Measurements from ENCODE around the gene TMEM59L. TPM values are rescaled to one million over a fixed set of nuclear protein-coding genes. Genes with fewer than 3 reads are reported as not detected.

TMEM59L gene
- total and polyA plus RNA-seq, 10 of the 15 experiments (the other 5 are each of a cell fraction or from before 2014, with no cell fraction given) = 0.06 TPM; not detected in 9

GRCh38 chr19:18568367-18568766, 44.3 kb upstream of the TMEM59L start:
- H2AFZ ChIP-seq (ENCODE audit: control insufficient read depth, low read depth, low read length) = no peak overlapping the region
- no peak overlapping the region for H3K4me2 ChIP-seq (ENCODE audit: control insufficient read depth, insufficient read depth)
- peaks cover 17% of the 10 kb centered on the region for H3K79me2 ChIP-seq (ENCODE audit: control insufficient read depth, insufficient read depth, low read length)
- no peak for FAIRE-seq
- TF ChIP-seq CEBPZ (IDR thresholded peaks at IDR 0.05; ENCODE audit: low read depth, low read length) (no peak), SMARCA5 (IDR thresholded peaks at IDR 0.05) (no peak), ZNF687 (IDR thresholded peaks at IDR 0.05) (no peak), RAD21 (IDR thresholded peaks at IDR 0.05; ENCODE audit: insufficient read depth, low read depth, low read length) (no peak), CHD4 (IDR thresholded peaks at IDR 0.05) (no peak), JUNB (IDR thresholded peaks at IDR 0.05) (no peak)
- 99% methylated on average over 15 of the region's 15 CpGs for WGBS (ENCODE audit: insufficient coverage, insufficient replicate concordance, low lambda C conversion rate, missing lambda C conversion rate)
- peaks cover 7% of the 10 kb centered on the region; the same call in 1 of the 2 replicates for H3K4me1 ChIP-seq (ENCODE audit: control insufficient read depth, insufficient read depth, low read length)
- peaks cover 15 to 19% of the 10 kb centered on the region in 2 experiments for H3K36me3 ChIP-seq (ENCODE audit: control insufficient read depth in 2 of 2, insufficient read depth in 2 of 2, low read length in 1 of 2)
- intact Hi-C loops (cut with micrococcal nuclease; ENCODE audit: unreplicated experiment) (no loop called here), in situ Hi-C loops (cut with MboI) (no loop called here)
- DNase-seq (ENCODE audit: low read depth, low spot score) = no peak
- H3K27me3 ChIP-seq (replicated peaks in 1 of 2; ENCODE audit: control insufficient read depth in 2 of 2, insufficient read depth in 2 of 2, low read length in 1 of 2) = no peaks in the 10 kb centered on the region
- SMC1A ChIA-PET (ENCODE audit: uncharacterized antibody, unreplicated experiment) = interaction anchor here (1.0 kb wide), 1 partner anchor 25 kb away, joined by 3 read pairs; the partner anchor contains the start of gene FKBP8
- POLR2A ChIA-PET = no interaction called here
- no TSS peak for BruUV-seq (replicated peaks)
- H3K4me3 ChIP-seq = no peak overlapping the region
- RAD21 ChIA-PET (ENCODE audit: unreplicated experiment) = no interaction called here
- ATAC-seq = no peak
- H3K9me3 ChIP-seq (replicated peaks; ENCODE audit: control insufficient read depth, insufficient read depth, low read length) = no peaks in the 10 kb centered on the region
- H3K9ac ChIP-seq (ENCODE audit: control insufficient read depth, insufficient read depth, low read length) = no peak overlapping the region
- H3K27ac ChIP-seq (ENCODE audit: control insufficient read depth, insufficient read depth) = no peak overlapping the region
- H4K20me1 ChIP-seq (ENCODE audit: control insufficient read depth, insufficient read depth) = peaks cover 8% of the 10 kb centered on the region; the same call in 1 of the 2 replicates
- CTCF ChIA-PET = no interaction called here
